HEK293 (cell line): ENCODE measurements around the gene PBX3.

Source experiments
- CTCF ChIA-PET: fragments of 350-600 bp; formaldehyde crosslinking; extraction: SDS; loops from one replicate; lab custom pipeline; 2021; ENCODE audit warnings: antibody characterized with exemption; lab: Yijun Ruan, JAX
- POLR2A ChIA-PET: fragments of 300-600 bp; formaldehyde crosslinking; extraction: SDS; loops from one replicate; lab custom pipeline; 2020; ENCODE audit warnings: antibody characterized with exemption, inconsistent platforms; lab: Yijun Ruan, JAX
- H3K27ac ChIP-seq: fragments of 200-500 bp; sonication (Bioruptor generic); 2 replicates; pipeline ENCODE4 v1.5.1; 2014; ENCODE audit warnings: low read depth, low read length, control low read depth, inconsistent platforms; ENCODE audit errors: extremely low read depth
- H3K36me3 ChIP-seq, 2 experiments: fragments of 200-500 bp in 1 of 2; sonication (Bioruptor generic) in 1 of 2; 1 replicate in 1 of 2; 2 replicates in 1 of 2; pipeline ENCODE4 v1.5.1; 2014 to 2017; ENCODE audit warnings: inconsistent platforms in 2 of 2, low read length in 2 of 2; ENCODE audit not compliant: control insufficient read depth in 2 of 2, insufficient read depth in 1 of 2
- H3K4me1 ChIP-seq: fragments of 200-500 bp; sonication (Bioruptor generic); 2 replicates; pipeline ENCODE4 v1.5.1; 2014; ENCODE audit warnings: mild to moderate bottlenecking, low read length, inconsistent platforms; ENCODE audit not compliant: control insufficient read depth, insufficient read depth
- H3K4me3 ChIP-seq: 2 replicates; pipeline ENCODE4 v1.5.1; 2011; ENCODE audit warnings: low read depth, mild to moderate bottlenecking, control low read depth, low read length, moderate library complexity
- H3K9me3 ChIP-seq: fragments of 200-500 bp; sonication (Bioruptor generic); 2 replicates; pipeline ENCODE4 v1.5.1; 2014; ENCODE audit warnings: low read depth, low read length, inconsistent platforms; ENCODE audit not compliant: control insufficient read depth, insufficient read depth
- ELK4 ChIP-seq: IDR thresholded peaks from 2 replicates; pipeline ENCODE4 v1.6.1; 2011; ENCODE audit warnings: mild to moderate bottlenecking, low read depth, low read length, borderline replicate concordance
- REST ChIP-seq: fragments of 450-650 bp; formaldehyde crosslinking; IDR thresholded peaks from 2 replicates; pipeline ENCODE4 v1.5.1; 2016; ENCODE audit warnings: missing biosample characterization, missing genetic modification characterization
- ZBTB26 ChIP-seq: fragments of 450-650 bp; formaldehyde crosslinking; optimal IDR thresholded peaks from 2 replicates; pipeline ENCODE3; 2016; ENCODE audit warnings: missing biosample characterization, mild to moderate bottlenecking, missing genetic modification characterization
- ZFHX2 ChIP-seq: fragments of 450-650 bp; formaldehyde crosslinking; conservative IDR thresholded peaks from 2 replicates; pipeline ENCODE4 v1.5.1; 2016; ENCODE audit warnings: missing biosample characterization, missing genetic modification characterization
- ZIC2 ChIP-seq: fragments of 450-650 bp; formaldehyde crosslinking; IDR thresholded peaks from 2 replicates; pipeline ENCODE4 v1.5.1; 2016; ENCODE audit warnings: missing biosample characterization, missing genetic modification characterization
- ZNF140 ChIP-seq: fragments of 450-650 bp; formaldehyde crosslinking; IDR thresholded peaks from 2 replicates; pipeline ENCODE4 v1.5.1; 2016; ENCODE audit warnings: missing biosample characterization, missing genetic modification characterization
- ZNF155 ChIP-seq: fragments of 450-650 bp; formaldehyde crosslinking; IDR thresholded peaks from 2 replicates; pipeline ENCODE4 v1.5.1; 2016; ENCODE audit warnings: missing biosample characterization, missing genetic modification characterization
- ZNF248 ChIP-seq: fragments of 450-650 bp; formaldehyde crosslinking; IDR thresholded peaks from 2 replicates; pipeline ENCODE4 v1.5.1; 2017; ENCODE audit warnings: missing biosample characterization, missing genetic modification characterization
- ZNF433 ChIP-seq: fragments of 450-650 bp; formaldehyde crosslinking; IDR thresholded peaks from 2 replicates; pipeline ENCODE4 v1.5.1; 2016; ENCODE audit warnings: missing biosample characterization, missing genetic modification characterization, low read depth
- ZNF521 ChIP-seq: fragments of 450-650 bp; formaldehyde crosslinking; IDR thresholded peaks from 2 replicates; pipeline ENCODE4 v1.5.1; 2017; ENCODE audit warnings: missing biosample characterization, mild to moderate bottlenecking, missing genetic modification characterization
- ZNF529 ChIP-seq: fragments of 450-650 bp; formaldehyde crosslinking; IDR thresholded peaks from 2 replicates; pipeline ENCODE4 v1.5.1; 2017; ENCODE audit warnings: missing genetic modification characterization, missing biosample characterization; ENCODE audit not compliant: insufficient replicate concordance
- ZNF548 ChIP-seq: fragments of 450-650 bp; formaldehyde crosslinking; IDR thresholded peaks from 2 replicates; pipeline ENCODE4 v1.5.1; 2016; ENCODE audit warnings: missing biosample characterization, missing genetic modification characterization
- ZNF639 ChIP-seq: fragments of 450-650 bp; formaldehyde crosslinking; IDR thresholded peaks from 2 replicates; pipeline ENCODE4 v1.5.1; 2016; ENCODE audit warnings: missing biosample characterization, missing genetic modification characterization
- ZNF654 ChIP-seq: fragments of 450-650 bp; formaldehyde crosslinking; IDR thresholded peaks from 2 replicates; pipeline ENCODE4 v1.5.1; 2016; ENCODE audit warnings: low read depth, missing biosample characterization, missing genetic modification characterization
- ZNF843 ChIP-seq: fragments of 450-650 bp; formaldehyde crosslinking; IDR thresholded peaks from 2 replicates; pipeline ENCODE4 v1.5.1; 2016; ENCODE audit warnings: missing biosample characterization, missing genetic modification characterization
- ZSCAN23 ChIP-seq: fragments of 450-650 bp; formaldehyde crosslinking; IDR thresholded peaks from 2 replicates; pipeline ENCODE4 v1.5.1; 2016; ENCODE audit warnings: missing biosample characterization, missing genetic modification characterization

PBX3 gene

GRCh38 chr9:125932012-125932411 lies 184.8 kb downstream of the PBX3 start (continued):
- TF ChIP-seq ZNF843 (tag by site-specific recombination): no peak

- ChIA-PET CTCF (interaction anchor here (0.6 kb wide), 1 partner anchor 24 kb away, joined by 3 read pairs; no protein-coding TSS in a partner anchor), POLR2A (no interaction called here)
- Histone ChIP-seq H3K4me1 (no peaks in the 10 kb centered on the region), H3K27ac (no peak overlapping the region), H3K9me3 (no peaks in the 10 kb centered on the region), H3K4me3 (no peak overlapping the region), H3K36me3 (peaks cover 0 to 12% of the 10 kb centered on the region in 2 experiments; a peak in 1 of 3 replicates)
- TF ChIP-seq ZNF529 (tag by site-specific recombination): no peak
- TF ChIP-seq ZBTB26 (tag by site-specific recombination): no peak
- TF ChIP-seq ZNF155 (tag by site-specific recombination): no peak
- TF ChIP-seq ZNF548 (tag by site-specific recombination): no peak
Measured at GRCh38 chr9:125932746-125933455, 185.7 kb downstream of the PBX3 start.

- no peak for TF ChIP-seq ZIC2 (tag by site-specific recombination)
- no peak for TF ChIP-seq ZNF140 (tag by site-specific recombination)
- no peak for TF ChIP-seq ZFHX2 (tag by site-specific recombination)
- TF ChIP-seq ZSCAN23 (tag by site-specific recombination): no peak
- no peak for TF ChIP-seq ELK4
- TF ChIP-seq ZNF639 (tag by site-specific recombination): no peak
- TF ChIP-seq ZNF654: no peak
- TF ChIP-seq REST: no peak
- TF ChIP-seq ZNF433 (tag by site-specific recombination): no peak
- no peak for TF ChIP-seq ZNF248 (tag by site-specific recombination)
- no peak for TF ChIP-seq ZNF521 (tag by site-specific recombination)
- Histone ChIP-seq H3K4me1 (no peaks in the 10 kb centered on the region), H3K4me3 (no peak overlapping the region), H3K27ac (no peak overlapping the region), H3K36me3 (peaks cover 0 to 4% of the 10 kb centered on the region in 2 experiments; a peak in 1 of 3 replicates), H3K9me3 (no peaks in the 10 kb centered on the region)
- POLR2A ChIA-PET: no interaction called here
- CTCF ChIA-PET: no interaction called here
Measured at GRCh38 chr9:125942125-125942524, 195.0 kb downstream of the PBX3 start.
